Left ventricle myocardium inferior (tissue), 1 donor: ENCODE results near the gene UGCG. TPM values are rescaled to one million over a fixed set of nuclear protein-coding genes. Genes with fewer than 3 reads are reported as not detected.

Experiments
- DNase-seq: peaks from one replicate; pipeline ENCODE4 v3.0.0-alpha.2; 2020
- H3K27ac ChIP-seq: fragments of 200-600 bp; replicated peaks from 2 replicates; pipeline ENCODE4 v1.8.0; 2021
- H3K27me3 ChIP-seq: fragments of 200-600 bp; 2 replicates; pipeline ENCODE4 v1.8.0; 2021; ENCODE audit warnings: low read depth
- H3K36me3 ChIP-seq: fragments of 200-600 bp; 2 replicates; pipeline ENCODE4 v1.8.0; 2021
- H3K4me1 ChIP-seq: fragments of 200-600 bp; 2 replicates; pipeline ENCODE4 v1.8.0; 2021
- H3K4me3 ChIP-seq: fragments of 200-600 bp; 2 replicates; pipeline ENCODE4 v1.8.0; 2021; ENCODE audit warnings: mild to moderate bottlenecking, moderate library complexity
- H3K9me3 ChIP-seq: fragments of 200-600 bp; replicated peaks from 2 replicates; pipeline ENCODE4 v1.8.0; 2021
- CTCF ChIP-seq: fragments of 200-600 bp; IDR thresholded peaks from 2 replicates; pipeline ENCODE4 v1.8.0; 2021; ENCODE audit warnings: antibody characterized with exemption, mild to moderate bottlenecking, borderline replicate concordance
- intact Hi-C: fragments of 100-400 bp; cut with micrococcal nuclease; formaldehyde crosslinking; loops from one replicate; pipeline ENCODE4 v1.11.0; 2022
- total RNA-seq: library from RNA; stranded (reverse); fragmentation: NEBNext Ultra II Directional; extraction: Animal tissue kit (Norgen Biotek cat#: 25700); gene quantifications from one replicate; pipeline ENCODE4 v1.2.1, GENCODE V29; 2021
- donor health status: DM: no; HTN: yes; CAD: no; lungs with severe emphysema.

UGCG gene
- total RNA-seq, 1 donor from 2014 or later, result 12.7 TPM

DNA sequence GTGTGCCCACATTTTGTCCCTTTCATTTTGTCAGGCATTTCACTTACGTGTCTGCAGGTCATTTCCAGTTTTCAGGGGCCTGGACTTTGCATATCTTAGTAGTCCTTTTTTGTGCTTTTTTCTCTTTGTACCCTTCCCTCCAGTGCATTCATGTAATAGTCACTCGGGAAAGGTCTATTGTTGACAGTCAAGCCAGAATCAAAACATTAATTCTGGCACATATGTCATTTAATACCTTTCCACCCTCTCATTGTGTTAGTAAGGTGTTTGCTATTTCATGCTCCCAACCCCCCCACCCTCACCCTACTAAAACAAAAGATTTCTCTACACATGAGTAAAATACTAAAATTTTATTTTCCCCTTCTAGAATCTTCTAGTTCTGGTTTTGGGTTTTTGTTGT, 42.7 kb downstream of the UGCG start:
- no peak overlapping the region for H3K4me3 ChIP-seq
- H3K4me1 ChIP-seq, result peaks cover 5% of the 10 kb centered on the region
- TF ChIP-seq CTCF, result no peak
- intact Hi-C loops, result no loop called here
- no peak for DNase-seq
- peaks cover 18% of the 10 kb centered on the region for H3K36me3 ChIP-seq
- H3K9me3 ChIP-seq, result no peaks in the 10 kb centered on the region
- H3K27me3 ChIP-seq, result no peaks in the 10 kb centered on the region
- H3K27ac ChIP-seq, result no peak overlapping the region

DNA sequence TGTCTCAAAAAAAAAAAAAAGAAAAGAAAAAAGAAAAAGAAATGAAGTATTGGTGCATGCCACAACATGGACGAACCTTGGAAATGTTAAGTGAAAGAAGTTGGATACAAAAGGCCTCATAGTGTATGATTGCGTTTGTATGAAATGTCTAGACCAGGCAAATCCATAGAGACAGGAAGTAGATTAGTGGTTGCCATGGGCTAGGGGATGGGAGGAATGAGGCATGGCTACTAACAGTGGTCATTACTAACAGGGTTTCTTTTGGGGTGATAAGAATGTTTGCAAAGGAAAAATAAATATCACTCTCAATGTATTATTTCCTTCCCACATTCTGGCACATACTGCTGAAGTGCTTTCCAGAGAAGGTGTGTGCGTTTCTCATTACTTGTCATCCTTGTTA, 44.1 kb downstream of the UGCG start:
- intact Hi-C loops, result no loop called here
- no peaks in the 10 kb centered on the region for H3K9me3 ChIP-seq

DNA sequence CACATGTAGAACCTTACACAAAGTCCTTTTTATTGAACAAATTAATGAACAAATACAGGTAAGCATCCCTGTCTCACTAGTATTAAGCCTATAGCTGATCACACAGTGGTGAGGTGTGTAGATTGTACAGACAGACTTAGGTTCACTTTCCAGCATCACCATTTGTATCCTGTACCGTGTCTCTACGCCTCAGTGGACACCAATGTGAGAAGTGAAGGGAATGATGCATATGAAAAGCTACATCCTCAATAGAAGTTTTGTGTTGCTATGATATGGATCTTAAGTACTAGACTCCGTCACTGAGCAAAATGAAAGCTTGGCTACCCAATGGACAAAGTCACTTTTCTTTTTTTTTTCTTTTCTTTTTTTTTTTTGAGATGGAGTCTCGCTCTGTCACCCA, 46.6 kb downstream of the UGCG start:
- Histone ChIP-seq H3K9me3 (no peaks in the 10 kb centered on the region), H3K4me1 (no peaks in the 10 kb centered on the region), H3K4me3 (no peak overlapping the region), H3K27ac (no peak overlapping the region), H3K36me3 (no peaks in the 10 kb centered on the region), H3K27me3 (no peaks in the 10 kb centered on the region)
- DNase-seq, result no peak
- intact Hi-C loops, result no loop called here
- TF ChIP-seq CTCF, result no peak

More for the DNA sequence above, 44.1 kb downstream of the UGCG start:
- peaks cover 5% of the 10 kb centered on the region for H3K4me1 ChIP-seq
- no peak for TF ChIP-seq CTCF
- no peak overlapping the region for H3K4me3 ChIP-seq
- no peak overlapping the region for H3K27ac ChIP-seq
- no peak for DNase-seq
- no peaks in the 10 kb centered on the region for H3K27me3 ChIP-seq
- peaks cover 5% of the 10 kb centered on the region for H3K36me3 ChIP-seq

DNA sequence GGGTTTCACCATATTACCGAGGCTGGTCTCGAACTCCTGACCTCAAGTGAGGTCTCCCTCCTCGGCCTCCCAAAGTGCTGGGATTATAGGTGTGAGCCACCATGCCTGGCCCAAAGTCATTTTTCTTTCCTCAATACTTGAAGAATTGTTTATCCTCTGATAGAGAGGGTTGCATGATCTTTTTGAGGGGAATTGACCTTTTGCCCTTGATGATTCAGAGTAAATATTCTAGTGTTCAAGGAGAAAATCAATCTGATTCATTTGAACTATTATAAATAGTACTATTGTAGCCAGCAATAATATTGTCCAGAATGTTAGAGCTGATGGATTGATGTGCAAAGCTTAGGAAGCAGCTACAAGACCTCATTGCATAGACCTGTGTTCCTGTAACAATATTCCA, 47.1 kb downstream of the UGCG start:
- DNase-seq, result no peak
- no peak overlapping the region for H3K4me3 ChIP-seq
- no peaks in the 10 kb centered on the region for H3K36me3 ChIP-seq
- H3K4me1 ChIP-seq, result no peaks in the 10 kb centered on the region
- no peak overlapping the region for H3K27ac ChIP-seq
- intact Hi-C loops, result no loop called here
- TF ChIP-seq CTCF, result no peak
- no peaks in the 10 kb centered on the region for H3K9me3 ChIP-seq
- H3K27me3 ChIP-seq, result no peaks in the 10 kb centered on the region

- no peaks in the 10 kb centered on the region for H3K36me3 ChIP-seq
- H3K27me3 ChIP-seq, result no peaks in the 10 kb centered on the region
- H3K4me3 ChIP-seq, result no peak overlapping the region
- intact Hi-C loops, result no loop called here
- no peak for TF ChIP-seq CTCF
- no peak for DNase-seq
- no peaks in the 10 kb centered on the region for H3K4me1 ChIP-seq
- no peaks in the 10 kb centered on the region for H3K9me3 ChIP-seq
- H3K27ac ChIP-seq, result no peak overlapping the region
Measured at GRCh38 chr9:111944241-111944866, 47.7 kb downstream of the UGCG start.
